Progenitor cell of endocrine pancreas (in vitro differentiated cells): Measurements from ENCODE around the gene MVB12B. TPM values are rescaled to one million over a fixed set of nuclear protein-coding genes. Genes with fewer than 3 reads are reported as not detected.
"Not testable (repeated sequence)": the region's sequence is repeated elsewhere in the genome, so short reads cannot be mapped to it uniquely, and the experiment has no call there.

Experiments used
- DNase-seq: peaks from one replicate; pipeline ENCODE4 v3.0.0; 2021; ENCODE audit warnings: low spot score; ENCODE audit not compliant: unreplicated experiment
- H3K27ac Mint-ChIP-seq: 2 replicates; pipeline ENCODE4 v1.8.0; 2021; ENCODE audit warnings: mild to moderate bottlenecking, moderate library complexity, mixed read lengths
- H3K27me3 Mint-ChIP-seq: 2 replicates; pipeline ENCODE4 v1.8.0; 2021; ENCODE audit warnings: mixed read lengths
- H3K36me3 Mint-ChIP-seq: 2 replicates; pipeline ENCODE4 v1.8.0; 2022; ENCODE audit warnings: mixed read lengths; ENCODE audit not compliant: insufficient read depth
- H3K4me1 Mint-ChIP-seq: 2 replicates; pipeline ENCODE4 v1.8.0; 2021; ENCODE audit warnings: low read depth, mixed read lengths
- H3K4me3 Mint-ChIP-seq: 2 replicates; pipeline ENCODE4 v1.8.0; 2021; ENCODE audit warnings: low read depth, mild to moderate bottlenecking, moderate library complexity, mixed read lengths
- H3K9me3 Mint-ChIP-seq: 2 replicates; pipeline ENCODE4 v1.8.0; 2021; ENCODE audit warnings: low read depth, mixed read lengths
- total RNA-seq: library from RNA; stranded (reverse); gene quantifications from 2 replicates; pipeline ENCODE4 v1.2.1, GENCODE V29; 2021
- TF ChIP-seq, protein P1 (sequence below): fragments of 200-600 bp; sonication (generic); IDR thresholded peaks from one replicate; pipeline ENCODE4 v1.5.0; 2021; ENCODE audit warnings: antibody characterized with exemption, mild to moderate bottlenecking; ENCODE audit not compliant: unreplicated experiment

The MVB12B gene
- total RNA-seq, 1 donor from 2014 or later: 34.6 TPM

DNA sequence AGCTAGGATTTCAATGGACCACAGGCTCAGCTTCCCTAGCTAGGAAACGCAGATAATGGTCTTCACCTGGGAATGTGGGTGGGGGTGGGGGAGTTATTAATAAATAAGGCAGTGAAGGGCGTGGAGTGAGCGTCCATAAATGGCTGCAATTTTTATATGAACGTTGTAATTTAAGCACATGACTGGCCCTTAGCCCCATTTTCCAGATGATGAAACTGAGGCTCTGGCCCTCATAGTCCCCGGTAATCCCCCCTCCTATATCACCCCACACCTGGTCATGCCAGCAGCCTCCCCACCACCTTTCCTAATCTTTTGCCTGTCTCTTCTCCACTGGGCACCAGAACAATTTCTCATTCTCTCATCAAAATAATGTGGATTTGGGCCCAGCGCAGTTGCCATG lies 225.2 kb downstream of the MVB12B start:
- no peaks in the 10 kb centered on the region for H3K4me1 Mint-ChIP-seq
- H3K27me3 Mint-ChIP-seq: peaks cover 7% of the 10 kb centered on the region
- H3K27ac Mint-ChIP-seq: peak overlapping the region; percentile 20
- no peaks in the 10 kb centered on the region for H3K9me3 Mint-ChIP-seq
- TF ChIP-seq, protein P1, sequence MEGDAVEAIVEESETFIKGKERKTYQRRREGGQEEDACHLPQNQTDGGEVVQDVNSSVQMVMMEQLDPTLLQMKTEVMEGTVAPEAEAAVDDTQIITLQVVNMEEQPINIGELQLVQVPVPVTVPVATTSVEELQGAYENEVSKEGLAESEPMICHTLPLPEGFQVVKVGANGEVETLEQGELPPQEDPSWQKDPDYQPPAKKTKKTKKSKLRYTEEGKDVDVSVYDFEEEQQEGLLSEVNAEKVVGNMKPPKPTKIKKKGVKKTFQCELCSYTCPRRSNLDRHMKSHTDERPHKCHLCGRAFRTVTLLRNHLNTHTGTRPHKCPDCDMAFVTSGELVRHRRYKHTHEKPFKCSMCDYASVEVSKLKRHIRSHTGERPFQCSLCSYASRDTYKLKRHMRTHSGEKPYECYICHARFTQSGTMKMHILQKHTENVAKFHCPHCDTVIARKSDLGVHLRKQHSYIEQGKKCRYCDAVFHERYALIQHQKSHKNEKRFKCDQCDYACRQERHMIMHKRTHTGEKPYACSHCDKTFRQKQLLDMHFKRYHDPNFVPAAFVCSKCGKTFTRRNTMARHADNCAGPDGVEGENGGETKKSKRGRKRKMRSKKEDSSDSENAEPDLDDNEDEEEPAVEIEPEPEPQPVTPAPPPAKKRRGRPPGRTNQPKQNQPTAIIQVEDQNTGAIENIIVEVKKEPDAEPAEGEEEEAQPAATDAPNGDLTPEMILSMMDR: no peak
- no peaks in the 10 kb centered on the region for H3K36me3 Mint-ChIP-seq
- no peak overlapping the region for H3K4me3 Mint-ChIP-seq
- DNase-seq: no peak

DNA sequence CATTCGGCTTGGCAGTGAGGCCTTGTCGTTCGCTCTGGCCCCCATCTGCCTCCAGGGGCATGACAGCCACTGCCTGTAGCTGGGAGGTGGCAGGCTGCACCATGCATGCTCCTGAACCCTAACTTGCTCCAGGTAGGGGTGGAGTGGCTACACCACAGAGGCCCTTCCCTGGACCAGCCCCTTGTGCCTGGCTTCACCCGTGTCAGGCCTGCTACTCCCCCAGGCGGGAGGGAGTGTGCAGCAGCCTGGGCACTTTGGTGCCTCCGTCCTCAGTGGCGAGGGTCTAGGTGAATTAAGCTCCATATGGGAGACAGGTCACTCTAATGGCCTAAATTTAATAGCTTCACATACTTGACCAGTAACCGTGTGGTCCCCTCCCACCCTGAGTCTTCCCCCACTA lies 227.7 kb downstream of the MVB12B start:
- Mint-ChIP-seq H3K27me3 (peaks cover 19% of the 10 kb centered on the region), H3K27ac (no peak overlapping the region), H3K9me3 (no peaks in the 10 kb centered on the region), H3K4me3 (no peak overlapping the region), H3K4me1 (no peaks in the 10 kb centered on the region), H3K36me3 (no peaks in the 10 kb centered on the region)
- TF ChIP-seq, protein P1: no peak
- no peak for DNase-seq

DNA sequence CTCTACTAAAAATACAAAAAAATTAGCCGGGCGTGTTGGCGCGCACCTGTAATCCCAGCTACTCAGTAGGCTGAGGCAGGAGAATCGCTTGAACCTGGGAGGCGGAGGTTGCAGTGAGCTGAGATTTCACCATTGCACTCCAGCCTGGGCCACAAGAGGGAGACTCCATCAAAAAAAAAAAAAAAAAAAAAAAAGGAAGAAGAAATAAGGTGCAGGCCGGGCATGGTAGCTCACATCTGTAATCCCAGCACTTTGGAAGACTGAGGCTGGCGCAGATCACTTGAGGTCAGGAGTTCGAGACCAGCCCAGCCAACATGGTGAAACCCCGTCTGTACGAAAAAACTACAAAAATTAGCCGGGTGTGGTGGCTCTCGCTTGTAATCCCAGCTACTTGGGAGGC lies 228.8 kb downstream of the MVB12B start:
- H3K4me3 Mint-ChIP-seq, H3K4me1 Mint-ChIP-seq, H3K27ac Mint-ChIP-seq, H3K36me3 Mint-ChIP-seq, DNase-seq, H3K9me3 Mint-ChIP-seq: not testable (repeated sequence)
- TF ChIP-seq, protein P1: peak; percentile 37
- H3K27me3 Mint-ChIP-seq: peaks cover 27% of the 10 kb centered on the region
